Thyroid gland (tissue), 4 donors: Measurements from ENCODE around the gene SMIM41. TPM values are rescaled to one million over a fixed set of nuclear protein-coding genes. Genes with fewer than 3 reads are reported as not detected.

Experiments used
- DNase-seq, 2 donors: peaks; one replicate each; pipeline ENCODE4 v3.0.0-alpha.2; 2019
- H3K27ac ChIP-seq, 3 donors: fragments of 200-600 bp; sonication (generic); 1 replicate in 2 of 3; 2 replicates in 1 of 3; pipeline ENCODE4 v1.5.1; 2016 to 2019; ENCODE audit warnings: mild to moderate bottlenecking in 1 of 3, moderate library complexity in 1 of 3
- H3K27me3 ChIP-seq: fragments of 200-600 bp; sonication (generic); one replicate; pipeline ENCODE4 v1.5.1; 2019
- H3K36me3 ChIP-seq, 2 donors: fragments of 200-600 bp; sonication (generic); one replicate each; pipeline ENCODE4 v1.5.1; 2016 to 2019
- H3K4me1 ChIP-seq, 2 donors: fragments of 200-600 bp; sonication (generic); one replicate each; pipeline ENCODE4 v1.5.1; 2017 to 2019
- H3K4me3 ChIP-seq, 3 donors: fragments of 200-600 bp; sonication (generic); replicated peaks in 1 of 3; 1 replicate in 2 of 3; 2 replicates in 1 of 3; pipeline ENCODE4 v1.5.1; 2016; ENCODE audit warnings: mild to moderate bottlenecking in 1 of 3
- H3K9me3 ChIP-seq: fragments of 200-600 bp; sonication (generic); one replicate; pipeline ENCODE4 v1.5.1; 2017
- POLR2A ChIP-seq, 2 donors: fragments of 450-650 bp; IDR thresholded peaks; one replicate each; pipeline ENCODE4 v1.6.1; 2017; ENCODE audit warnings: antibody characterized with exemption in 2 of 2, mild to moderate bottlenecking in 2 of 2, moderate library complexity in 1 of 2
- WGBS, 2 donors: methylation state at CpG; one replicate each; pipeline ENCODE4 v1.1.5; 2017; 5-methylcytosine and 5-hydroxymethylcytosine counted together
- intact Hi-C: fragments of 100-400 bp; cut with DNase I; formaldehyde crosslinking; loops from one replicate; pipeline ENCODE4 v1.15.1; 2023
- total RNA-seq, 4 donors: library from RNA; depleted of rRNA; stranded (reverse); fragments of >200 nt; gene quantifications; one replicate each; pipeline ENCODE4 v1.2.3, GENCODE V29; 2016
- TF ChIP-seq, protein P1 (sequence below), 6 experiments: fragments of 200-600 bp in 3 of 6; fragments of 450-650 bp in 3 of 6; sonication (generic) in 3 of 6; IDR thresholded peaks; one replicate each; pipeline ENCODE4 v1.5.1; 2016 to 2019; ENCODE audit warnings: antibody characterized with exemption in 6 of 6, mild to moderate bottlenecking in 2 of 6, inconsistent platforms in 1 of 6, moderate library complexity in 1 of 6

SMIM41 gene
- total RNA-seq, 4 donors from 2014 or later = 0.67 TPM; not detected in 3

DNA sequence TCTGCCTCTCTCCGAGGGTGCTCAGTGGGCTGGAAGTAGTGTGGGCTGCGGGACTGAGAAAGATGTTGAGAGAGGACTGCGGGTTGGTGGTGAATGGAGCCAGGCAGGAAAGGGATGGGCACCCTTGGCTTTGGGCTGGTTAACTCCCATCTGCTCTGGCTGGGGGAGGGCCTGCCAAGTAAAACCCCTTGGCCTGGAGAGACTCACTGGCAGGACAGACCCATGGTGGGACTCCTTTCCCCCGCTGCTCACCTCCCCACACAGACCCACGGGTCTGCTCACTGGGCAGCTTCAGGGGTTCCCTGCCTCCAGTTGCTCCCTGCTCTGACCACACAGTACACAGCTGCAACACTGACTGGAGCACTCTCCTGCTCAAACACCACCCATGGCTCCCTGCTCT, 58.2 kb downstream of the SMIM41 start:
- Histone ChIP-seq H3K4me1 (peaks cover 0 to 3% of the 10 kb centered on the region in 2 donors), H3K27me3 (no peaks in the 10 kb centered on the region), H3K9me3 (no peaks in the 10 kb centered on the region), H3K27ac (no peak overlapping the region), H3K36me3 (no peaks in the 10 kb centered on the region), H3K4me3 (no peak overlapping the region)
- WGBS, 2 donors = 74 to 84% methylated on average over 3 to 5 of the region's 5 CpGs
- no peak for DNase-seq
- TF ChIP-seq, protein P1, sequence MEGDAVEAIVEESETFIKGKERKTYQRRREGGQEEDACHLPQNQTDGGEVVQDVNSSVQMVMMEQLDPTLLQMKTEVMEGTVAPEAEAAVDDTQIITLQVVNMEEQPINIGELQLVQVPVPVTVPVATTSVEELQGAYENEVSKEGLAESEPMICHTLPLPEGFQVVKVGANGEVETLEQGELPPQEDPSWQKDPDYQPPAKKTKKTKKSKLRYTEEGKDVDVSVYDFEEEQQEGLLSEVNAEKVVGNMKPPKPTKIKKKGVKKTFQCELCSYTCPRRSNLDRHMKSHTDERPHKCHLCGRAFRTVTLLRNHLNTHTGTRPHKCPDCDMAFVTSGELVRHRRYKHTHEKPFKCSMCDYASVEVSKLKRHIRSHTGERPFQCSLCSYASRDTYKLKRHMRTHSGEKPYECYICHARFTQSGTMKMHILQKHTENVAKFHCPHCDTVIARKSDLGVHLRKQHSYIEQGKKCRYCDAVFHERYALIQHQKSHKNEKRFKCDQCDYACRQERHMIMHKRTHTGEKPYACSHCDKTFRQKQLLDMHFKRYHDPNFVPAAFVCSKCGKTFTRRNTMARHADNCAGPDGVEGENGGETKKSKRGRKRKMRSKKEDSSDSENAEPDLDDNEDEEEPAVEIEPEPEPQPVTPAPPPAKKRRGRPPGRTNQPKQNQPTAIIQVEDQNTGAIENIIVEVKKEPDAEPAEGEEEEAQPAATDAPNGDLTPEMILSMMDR (IDR thresholded peaks at IDR 0.05) = no peak
- TF ChIP-seq POLR2A (IDR thresholded peaks at IDR 0.05) = no peak
- intact Hi-C loops = no loop called here

DNA sequence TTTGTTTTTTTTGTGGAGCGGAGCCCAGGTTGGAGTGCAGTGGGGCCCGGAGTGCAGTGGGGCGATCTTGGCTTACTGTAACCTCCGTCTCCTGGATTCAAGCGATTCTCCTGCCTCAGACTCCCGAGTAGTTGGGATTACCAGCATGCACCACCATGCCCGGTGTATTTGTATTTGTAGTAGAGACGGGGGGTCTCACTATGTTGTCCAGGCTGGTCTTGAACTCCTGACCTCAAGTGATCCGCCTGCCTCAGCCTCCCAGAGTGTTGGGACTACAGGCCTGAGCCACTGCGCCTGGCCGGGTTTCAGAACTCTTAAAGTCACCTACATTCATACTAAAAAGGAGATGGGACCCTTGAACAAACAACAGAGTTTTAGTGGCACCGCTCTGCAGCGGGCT, 59.6 kb downstream of the SMIM41 start:
- no peak for TF ChIP-seq POLR2A (IDR thresholded peaks at IDR 0.05)
- TF ChIP-seq, protein P1 (IDR thresholded peaks at IDR 0.05) = no peak
- no peak for DNase-seq
- WGBS, 2 donors = 71 to 79% methylated on average over 13 of the region's 13 CpGs
- Histone ChIP-seq H3K27me3 (no peaks in the 10 kb centered on the region), H3K9me3 (no peaks in the 10 kb centered on the region), H3K4me3 (no peak overlapping the region), H3K27ac (no peak overlapping the region), H3K4me1 (peaks cover 0 to 15% of the 10 kb centered on the region in 2 donors), H3K36me3 (no peaks in the 10 kb centered on the region)
- intact Hi-C loops = no loop called here

DNA sequence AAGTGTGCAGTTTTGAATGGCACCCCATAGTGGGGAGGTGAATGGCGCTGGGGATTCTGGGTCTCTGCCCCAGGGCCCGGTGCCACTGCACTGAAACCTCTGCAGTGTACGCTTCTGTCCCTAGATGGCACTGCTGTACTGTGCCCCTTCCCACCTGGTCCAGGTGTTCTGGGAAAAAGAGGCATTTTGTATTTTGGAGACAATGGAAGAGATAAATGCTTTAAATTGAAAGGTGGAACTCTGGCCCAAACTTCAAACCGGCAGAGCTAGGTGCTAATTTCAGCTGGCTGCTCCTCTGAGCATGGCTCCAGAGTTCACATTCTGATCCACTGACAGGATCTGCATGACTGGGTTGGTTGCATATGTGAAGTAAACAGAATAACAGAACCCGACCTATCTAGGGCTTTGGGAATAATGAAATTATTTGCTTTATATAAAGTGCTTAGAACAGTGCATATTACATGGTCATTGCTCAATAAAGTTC, 60.1 kb downstream of the SMIM41 start:
- intact Hi-C loops = loop anchor here (5.0 kb wide), 1 partner anchor 843 kb away; no protein-coding TSS in a partner anchor
- H3K9me3 ChIP-seq = no peaks in the 10 kb centered on the region
- no peaks in the 10 kb centered on the region for H3K27me3 ChIP-seq
- no peak overlapping the region for H3K27ac ChIP-seq
- H3K4me3 ChIP-seq = no peak overlapping the region
- no peak for TF ChIP-seq POLR2A (IDR thresholded peaks at IDR 0.05)
- TF ChIP-seq, protein P1 (IDR thresholded peaks at IDR 0.05) = peak in 5 of 6 experiments; percentile 43 to 90 (median 84)
- 13 to 19% methylated on average over 5 of the region's 5 CpGs for WGBS, 2 donors
- no peaks in the 10 kb centered on the region for H3K36me3 ChIP-seq
- DNase-seq = peak; percentile 70 to 76
- peaks cover 0 to 18% of the 10 kb centered on the region in 2 donors for H3K4me1 ChIP-seq

DNA sequence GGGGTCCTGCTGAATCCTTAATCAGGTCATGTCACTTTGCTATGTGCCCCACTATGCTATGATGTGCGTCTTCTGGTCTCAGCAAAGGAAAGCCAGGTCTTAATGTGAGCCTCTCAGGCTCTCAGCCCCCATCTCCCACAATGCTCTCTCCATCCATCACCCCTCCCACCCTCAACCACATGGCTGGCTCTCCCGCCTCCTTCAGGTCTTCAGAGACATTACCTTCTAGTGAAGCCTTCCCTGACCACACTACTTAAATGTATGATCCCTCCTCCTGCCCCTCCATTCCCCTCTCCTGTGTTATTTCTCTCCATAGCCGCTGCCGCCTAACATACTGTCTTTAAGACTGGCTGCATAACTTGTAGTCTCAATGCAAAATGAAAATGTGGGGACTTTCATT, 61.8 kb downstream of the SMIM41 start:
- Histone ChIP-seq H3K4me1 (peaks cover 0 to 27% of the 10 kb centered on the region in 2 donors), H3K27me3 (no peaks in the 10 kb centered on the region), H3K4me3 (no peak overlapping the region), H3K36me3 (no peaks in the 10 kb centered on the region), H3K27ac (no peak overlapping the region), H3K9me3 (no peaks in the 10 kb centered on the region)
- TF ChIP-seq POLR2A (IDR thresholded peaks at IDR 0.05) = no peak
- WGBS, 2 donors = 88 to 93% methylated on average over 4 of the region's 4 CpGs
- intact Hi-C loops = loop anchor here (5.0 kb wide), 1 partner anchor 841 kb away; no protein-coding TSS in a partner anchor
- DNase-seq = no peak

DNA sequence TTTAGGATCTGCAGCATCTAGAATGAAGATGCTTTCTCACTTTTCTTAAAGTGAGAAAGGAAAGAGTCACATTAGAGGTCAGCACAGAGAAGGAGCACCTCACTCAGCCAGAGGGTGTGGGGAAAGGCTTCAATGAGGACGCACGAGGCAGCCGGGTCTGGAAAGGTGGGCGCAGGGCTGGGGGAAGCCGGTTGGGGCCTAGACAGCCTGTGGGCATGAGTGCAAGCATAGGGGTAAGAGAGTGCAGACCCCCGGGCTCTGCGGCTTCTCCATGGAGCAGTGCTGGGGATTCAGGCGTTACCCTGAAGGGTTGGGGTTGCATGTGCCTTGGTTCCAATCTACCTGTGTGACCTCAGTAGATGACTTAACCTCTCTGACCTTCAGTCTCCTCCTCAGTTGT, 62.4 kb downstream of the SMIM41 start:
- intact Hi-C loops = loop anchor here (5.0 kb wide), 1 partner anchor 840 kb away; no protein-coding TSS in a partner anchor
- Histone ChIP-seq H3K4me3 (no peak overlapping the region), H3K27ac (no peak overlapping the region), H3K4me1 (peaks cover 3 to 32% of the 10 kb centered on the region in 2 donors), H3K27me3 (no peaks in the 10 kb centered on the region), H3K36me3 (no peaks in the 10 kb centered on the region), H3K9me3 (no peaks in the 10 kb centered on the region)
- TF ChIP-seq POLR2A (IDR thresholded peaks at IDR 0.05) = no peak
- TF ChIP-seq, protein P1 (IDR thresholded peaks at IDR 0.05) = no peak
- WGBS, 2 donors = 92 to 93% methylated on average over 8 of the region's 8 CpGs
- no peak for DNase-seq
